HG03378 (cell line): ENCODE data around the gene STK24.
"Not testable (repeated sequence)": the region's sequence is repeated elsewhere in the genome, so short reads cannot be mapped to it uniquely, and the experiment has no call there.

ENCODE experiments used
- ATAC-seq: cut with Tn5 transposase; IDR thresholded peaks from one replicate; pipeline ENCODE4 v1.9.1; 2021; ENCODE audit warnings: mild to moderate bottlenecking, moderate library complexity; ENCODE audit not compliant: unreplicated experiment

STK24 gene

GRCh38 chr13:98576963-98577835, at the start of gene STK24:
STK24 (minus strand) TSS chr13:98577107; CDS start chr13:98576786, 321 bp downstream.
- ATAC-seq, result peak; percentile 53

- no peak for ATAC-seq
These were observed 49.5 kb upstream of the STK24 start for GRCh38 chr13:98626298-98626935.

GRCh38 chr13:98624589-98624988, 47.7 kb upstream of the STK24 start:
- ATAC-seq, result not testable (repeated sequence)

- ATAC-seq, result no peak
These were observed 46.0 kb upstream of the STK24 start for GRCh38 chr13:98622931-98623331.

GRCh38 chr13:98619556-98619955, 42.6 kb upstream of the STK24 start:
- no peak for ATAC-seq

GRCh38 chr13:98615595-98615994, 38.7 kb upstream of the STK24 start:
- ATAC-seq, result not testable (repeated sequence)

- ATAC-seq, result no peak
These were observed 36.7 kb upstream of the STK24 start for GRCh38 chr13:98613591-98613990.

GRCh38 chr13:98609756-98610155, 32.8 kb upstream of the STK24 start:
- ATAC-seq, result no peak

- no peak for ATAC-seq
These were observed 29.4 kb upstream of the STK24 start for GRCh38 chr13:98606296-98606695.

- no peak for ATAC-seq
These were observed 22.8 kb upstream of the STK24 start for GRCh38 chr13:98599502-98600328.

GRCh38 chr13:98598043-98598442, 21.1 kb upstream of the STK24 start:
- no peak for ATAC-seq

GRCh38 chr13:98595134-98595533, 18.2 kb upstream of the STK24 start:
- ATAC-seq, result no peak

GRCh38 chr13:98592362-98592732, 15.4 kb upstream of the STK24 start:
- ATAC-seq, result no peak

GRCh38 chr13:98591721-98592361, 14.9 kb upstream of the STK24 start:
- ATAC-seq, result no peak

- not testable (repeated sequence) for ATAC-seq
These were observed 13.6 kb upstream of the STK24 start for GRCh38 chr13:98590471-98590870.

- ATAC-seq, result not testable (repeated sequence)
These were observed 12.6 kb upstream of the STK24 start for GRCh38 chr13:98589516-98589915.

- ATAC-seq, result no peak
These were observed 9.8 kb upstream of the STK24 start for GRCh38 chr13:98586400-98587345.

- ATAC-seq, result no peak
These were observed 9.0 kb upstream of the STK24 start for GRCh38 chr13:98585946-98586345.

- no peak for ATAC-seq
These were observed 8.5 kb upstream of the STK24 start for GRCh38 chr13:98585398-98585754.
